ENCODE data around the gene GALNT18.

The GALNT18 gene

GRCh38 chr11:11294551-11294855 is 327.3 kb downstream of the GALNT18 start:
- DNase-seq: no peak

GRCh38 chr11:11293798-11294550 is 327.8 kb downstream of the GALNT18 start:
- DNase-seq: no peak

GRCh38 chr11:11292839-11293238 is 329.0 kb downstream of the GALNT18 start:
- no peak for DNase-seq

DNA sequence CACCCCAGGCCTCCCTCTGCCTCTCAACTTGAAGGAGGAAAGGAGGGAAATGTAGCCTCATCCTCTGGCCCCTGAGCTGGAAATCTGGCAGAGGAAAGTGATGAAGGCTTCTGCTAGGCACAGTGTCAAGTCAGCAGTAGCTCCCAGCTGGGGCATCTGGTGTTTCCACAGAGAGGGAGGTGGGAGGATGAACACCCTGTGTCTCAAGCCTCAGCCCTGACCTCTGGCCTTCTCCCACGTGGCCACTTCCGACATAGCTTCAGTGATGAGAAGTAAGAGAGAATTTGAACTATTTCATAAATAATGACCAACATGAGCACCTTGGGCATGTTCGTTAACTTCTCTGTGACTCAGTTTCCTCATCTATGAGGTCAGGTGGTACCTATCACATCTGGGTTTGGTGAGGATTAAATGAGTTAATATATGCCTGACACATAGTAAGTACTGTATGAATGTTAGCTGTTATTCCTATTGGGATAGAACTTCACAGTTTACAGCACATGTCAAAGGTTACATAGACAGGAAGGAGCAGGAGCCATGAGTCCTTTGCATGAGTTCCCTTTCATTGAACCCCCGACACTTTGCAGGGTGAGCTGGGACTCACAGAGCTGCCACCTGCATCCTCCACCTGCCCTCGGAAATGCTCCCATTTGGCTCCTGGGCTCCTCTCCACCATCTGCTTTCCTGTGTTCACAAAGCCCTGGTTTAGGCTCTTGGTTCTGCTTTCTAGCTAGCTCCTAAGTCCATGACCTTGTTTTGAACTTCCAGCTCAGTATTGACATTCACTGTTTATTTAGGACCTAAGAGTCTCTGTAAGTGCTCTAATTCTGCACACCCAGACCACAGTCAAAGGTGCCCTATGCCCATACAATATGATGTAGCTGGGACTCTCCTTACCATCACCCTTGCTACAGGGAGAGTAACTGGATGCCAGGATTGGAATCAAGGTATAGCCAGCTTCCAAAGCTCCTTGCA is 330.5 kb downstream of the GALNT18 start:
- DNase-seq: peak; percentile 82

DNA sequence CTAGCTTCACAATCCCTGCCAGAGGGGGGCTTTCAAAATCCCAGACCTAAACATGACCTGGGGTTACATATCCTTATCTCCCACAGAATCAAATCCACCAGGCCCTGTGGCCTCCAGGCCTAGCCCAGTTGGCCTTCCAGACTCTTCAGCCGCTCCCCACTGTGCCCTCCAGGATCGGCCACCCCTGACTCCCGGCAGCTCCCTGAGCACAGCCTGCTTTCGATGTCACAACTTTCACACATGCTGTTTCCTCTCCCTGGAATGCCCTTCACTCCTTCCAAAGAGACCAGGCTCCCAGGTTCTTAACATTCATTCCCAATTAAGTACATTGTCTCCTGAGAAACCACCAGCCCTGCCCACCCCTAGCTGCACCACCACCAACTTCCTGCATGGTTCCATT is 331.5 kb downstream of the GALNT18 start:
- no peak for DNase-seq

DNA sequence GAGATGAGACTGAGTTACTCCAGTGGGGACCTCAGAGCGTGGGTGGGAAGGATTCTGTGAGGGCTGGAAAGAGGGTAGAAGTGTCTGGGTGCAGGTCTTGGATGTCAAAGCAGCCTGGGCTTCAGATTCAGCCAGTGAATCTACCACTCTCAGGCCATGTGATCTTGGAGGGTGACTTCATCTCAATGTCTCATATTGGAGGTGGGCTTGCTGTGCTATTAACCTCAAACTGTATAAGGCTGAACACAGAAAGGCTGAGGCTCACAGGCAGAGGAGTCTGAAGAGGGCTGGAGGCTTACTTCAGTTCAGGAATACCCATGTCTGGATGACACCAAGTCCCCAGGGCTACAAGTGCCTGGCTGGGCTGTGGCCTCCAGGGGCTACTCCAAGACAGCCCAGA is 332.1 kb downstream of the GALNT18 start:
- DNase-seq: no peak

DNA sequence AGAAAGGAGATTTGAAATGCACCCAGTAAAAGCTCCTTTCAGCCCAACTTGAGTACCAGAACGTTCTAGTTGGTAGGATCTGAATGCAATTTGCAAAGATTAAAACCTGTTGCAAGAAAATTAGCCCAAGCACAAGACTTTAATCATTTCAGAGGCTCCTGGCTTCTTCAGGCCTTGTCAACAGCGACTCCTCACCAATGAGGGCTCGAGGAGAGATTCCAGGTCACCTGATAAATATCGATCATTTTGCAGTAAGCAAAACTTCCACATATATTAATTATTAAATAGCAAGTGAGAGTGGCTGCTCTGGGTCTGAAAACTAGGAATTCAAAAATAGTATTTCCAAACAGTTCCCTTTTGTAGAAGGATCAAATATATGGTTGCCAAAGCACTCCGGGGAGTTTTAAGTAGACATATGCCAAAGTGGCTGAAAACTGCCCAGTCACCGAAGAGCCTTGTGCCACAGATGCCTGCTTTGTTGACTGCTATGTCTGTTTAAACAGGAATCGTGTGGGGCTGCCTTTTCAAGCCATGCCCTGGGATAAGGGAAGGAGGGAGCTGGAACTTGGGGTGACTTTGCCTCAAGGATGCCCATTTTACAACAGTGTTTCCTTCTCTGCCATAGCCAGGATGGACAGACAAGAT is 332.7 kb downstream of the GALNT18 start:
- DNase-seq: no peak

GRCh38 chr11:11284481-11284880 is 337.3 kb downstream of the GALNT18 start:
- no peak for DNase-seq

GRCh38 chr11:11281626-11282025 is 340.2 kb downstream of the GALNT18 start:
- DNase-seq: no peak

- no peak for DNase-seq
These were observed 341.0 kb downstream of the GALNT18 start for GRCh38 chr11:11280826-11281225.

DNA sequence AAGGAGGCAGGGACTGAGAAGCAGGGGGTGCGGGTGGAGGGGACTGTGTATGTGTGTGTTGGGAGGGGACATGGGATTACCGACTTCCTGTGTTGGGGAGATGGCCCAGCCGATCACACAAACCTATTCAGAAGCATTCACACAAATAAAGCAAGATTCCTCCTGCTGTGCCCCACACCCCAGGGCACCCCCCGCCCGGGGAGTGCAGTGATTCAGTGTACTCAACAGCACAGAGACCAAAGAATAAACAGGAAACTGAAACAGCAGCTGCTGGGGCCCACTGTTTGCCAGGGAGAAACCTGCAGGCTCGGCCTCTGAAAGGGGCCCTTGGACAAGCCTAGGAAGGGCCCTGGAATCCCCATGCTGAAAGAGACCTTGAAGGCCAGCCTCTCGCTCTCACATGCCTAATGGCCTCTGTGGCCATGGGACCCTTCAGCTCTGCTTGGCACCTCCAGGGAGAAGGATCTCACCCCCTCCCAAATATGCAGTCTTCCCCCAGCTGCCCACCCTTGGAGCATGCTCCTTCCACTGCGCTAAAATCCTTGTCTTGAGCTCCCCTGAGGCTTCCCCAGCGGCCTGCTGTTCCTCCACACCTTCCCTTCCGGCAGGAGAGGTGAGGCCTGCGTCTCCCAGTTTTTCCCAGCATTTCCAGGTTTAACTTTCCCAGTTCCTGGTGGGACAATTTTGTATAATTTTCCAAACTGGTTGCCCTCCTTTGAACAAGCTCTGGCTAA is 341.7 kb downstream of the GALNT18 start:
- no peak for DNase-seq

DNA sequence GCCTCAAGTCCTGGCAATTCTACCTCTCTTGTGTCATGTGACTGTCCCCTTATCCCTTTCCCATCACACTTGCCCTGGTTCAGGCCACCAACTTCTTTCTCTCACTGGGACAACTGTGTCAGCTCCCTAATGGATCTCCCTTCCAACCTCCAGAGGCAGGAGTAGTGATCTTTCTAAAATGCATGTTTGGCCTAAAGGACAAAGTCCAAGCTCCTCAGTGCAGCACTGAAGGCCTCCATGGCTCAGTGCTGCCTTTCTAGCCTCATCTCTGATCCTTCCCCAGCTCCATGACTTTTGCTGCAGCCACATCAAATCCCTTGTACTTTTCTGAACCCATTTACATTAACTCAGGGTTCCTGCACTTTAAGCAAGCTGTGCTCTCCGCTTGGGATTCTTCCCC is 349.6 kb downstream of the GALNT18 start:
- no peak for DNase-seq

GRCh38 chr11:11270236-11270775 is 351.5 kb downstream of the GALNT18 start:
- no peak for DNase-seq

GRCh38 chr11:11268706-11269105 is 353.1 kb downstream of the GALNT18 start:
- DNase-seq: no peak

- DNase-seq: no peak
These were observed 353.7 kb downstream of the GALNT18 start for GRCh38 chr11:11268119-11268518.

DNA sequence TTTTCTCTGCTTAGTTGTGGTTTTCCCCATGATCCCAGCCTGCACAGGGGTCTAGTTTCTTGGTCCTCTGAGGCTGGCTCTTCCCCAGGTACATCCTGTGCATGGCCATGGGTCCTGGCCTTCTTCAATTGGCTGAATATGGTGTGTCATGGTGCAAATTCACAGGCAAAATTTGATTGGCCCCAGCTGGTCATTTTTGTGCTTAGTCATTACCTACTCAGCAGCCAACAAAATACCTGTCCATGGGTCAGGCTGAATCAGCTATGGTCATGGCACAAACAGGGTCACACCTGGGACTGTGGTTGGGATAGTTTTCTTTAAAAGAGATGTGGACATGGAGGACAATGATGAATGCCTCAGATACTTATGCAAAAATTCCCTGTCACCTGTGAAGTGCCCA is 354.5 kb downstream of the GALNT18 start:
- no peak for DNase-seq

- peak; percentile 70 for DNase-seq
These were observed 355.7 kb downstream of the GALNT18 start for GRCh38 chr11:11265994-11266606.

GRCh38 chr11:11265320-11265719 is 356.5 kb downstream of the GALNT18 start:
- no peak for DNase-seq

GRCh38 chr11:11263238-11264005 is 358.4 kb downstream of the GALNT18 start:
- peak; percentile 53 for DNase-seq

DNA sequence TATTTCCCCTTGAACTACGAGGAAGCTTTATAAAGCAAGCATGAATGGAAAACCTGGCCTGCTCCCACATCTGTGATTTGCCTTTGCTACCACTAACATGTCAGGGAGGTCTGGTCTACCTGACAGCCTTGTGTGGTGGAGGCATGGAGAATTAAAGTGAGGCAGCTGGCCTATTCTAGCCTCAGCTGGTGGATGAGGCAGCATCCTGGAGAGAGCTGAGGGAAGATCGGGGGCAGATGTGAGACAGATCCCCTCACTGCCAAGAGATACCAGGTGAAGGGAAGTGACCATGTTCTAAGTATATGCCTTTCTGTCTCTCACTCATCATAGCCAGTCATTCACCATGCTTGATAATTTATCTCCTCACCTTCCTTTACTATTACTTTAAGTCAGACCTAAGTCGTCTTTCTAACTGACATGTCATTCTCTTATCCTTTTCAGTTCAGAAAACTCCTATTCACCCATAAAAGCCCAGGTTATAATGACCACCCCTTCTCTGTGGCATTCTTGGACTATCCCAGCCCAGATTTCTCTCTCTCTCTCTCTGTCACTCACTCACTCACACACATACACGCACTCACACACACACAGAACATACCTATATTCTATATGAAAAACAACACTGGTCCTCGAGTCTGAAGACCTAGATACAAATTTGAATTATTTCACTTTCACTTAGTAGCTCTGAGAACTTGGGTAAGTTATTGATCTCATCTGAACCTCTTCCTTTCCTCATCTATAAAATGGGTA is 359.5 kb downstream of the GALNT18 start:
- no peak for DNase-seq

- no peak for DNase-seq
These were observed 360.2 kb downstream of the GALNT18 start for GRCh38 chr11:11261629-11262028.

Data from NCI-H2029 treated with DMSO at 0.1 percent for 48 hours (cell line).